ENCODE measurements around the gene STAC3. TPM values are rescaled to one million over a fixed set of nuclear protein-coding genes. Genes with fewer than 3 reads are reported as not detected.

Gene STAC3
- total and polyA plus RNA-seq, 2 donors from 2014 or later: 1.5 to 3.1 TPM

DNA sequence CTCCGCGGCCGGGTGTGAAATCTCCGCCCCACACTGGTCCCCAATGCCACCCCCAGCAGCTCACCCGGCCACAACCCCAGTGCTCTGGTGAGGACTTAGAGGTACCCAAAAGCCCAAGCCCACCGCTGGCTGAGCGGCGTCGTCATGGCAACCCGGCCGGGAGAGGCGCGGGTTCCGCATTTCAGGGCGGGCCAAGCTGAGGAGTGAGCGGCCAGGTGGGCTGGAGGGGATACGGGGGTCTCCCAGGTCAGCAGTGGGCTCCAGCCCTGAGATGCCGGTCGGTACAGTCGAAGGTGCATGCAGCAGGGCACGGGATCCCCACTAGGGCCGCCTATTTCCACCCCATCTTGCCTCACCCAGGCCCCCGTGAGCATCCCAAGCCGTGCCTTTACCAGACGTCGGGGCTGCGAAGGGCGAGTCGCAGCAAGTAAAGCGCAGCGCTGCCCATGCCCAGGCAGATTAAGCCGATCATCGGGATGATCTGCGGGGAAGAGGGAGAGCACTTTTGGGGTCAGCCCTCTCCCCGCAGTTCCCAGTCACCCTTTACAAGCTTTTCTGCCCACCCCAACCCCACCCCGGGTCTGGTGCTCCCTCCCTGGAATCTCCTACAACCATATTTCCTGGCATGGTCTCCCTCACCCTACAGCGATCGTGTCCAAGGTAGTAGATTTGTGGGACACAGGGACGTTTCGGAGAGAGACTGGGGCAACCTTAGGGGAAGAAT lies 14.6 kb downstream of the STAC3 start:
- no peak overlapping the region for H3K4me3 ChIP-seq (ENCODE audit: low read length in 3 of 3)

GRCh38 chr12:57235728-57236131 lies 15.3 kb downstream of the STAC3 start:
- Histone ChIP-seq H3K4me1 (ENCODE audit: control insufficient read depth in 2 of 3, insufficient read depth in 2 of 3, low read depth in 1 of 3, low read length in 3 of 3) (peaks cover 3 to 22% (median 4%) of the 10 kb centered on the region in 3 donors), H3K27me3 (ENCODE audit: control insufficient read depth, insufficient read depth, low read length) (peaks cover 25% of the 10 kb centered on the region), H3K9me3 (ENCODE audit: control insufficient read depth in 2 of 3, insufficient read depth in 1 of 3, low read length in 3 of 3) (no peaks in the 10 kb centered on the region), H3K36me3 (ENCODE audit: control insufficient read depth in 2 of 3, insufficient read depth in 3 of 3, low read length in 3 of 3) (peaks cover 3 to 26% (median 11%) of the 10 kb centered on the region in 3 donors), H3K27ac (ENCODE audit: low read depth in 2 of 2, low read length in 2 of 2) (peak overlapping the region; percentile 4 to 5), H3K9ac (ENCODE audit: low read length in 3 of 3) (no peak overlapping the region), H3K4me3 (ENCODE audit: low read length in 3 of 3) (no peak overlapping the region)
- intact Hi-C loops (cut with DNase I): no loop called here
- TF ChIP-seq, protein P1, sequence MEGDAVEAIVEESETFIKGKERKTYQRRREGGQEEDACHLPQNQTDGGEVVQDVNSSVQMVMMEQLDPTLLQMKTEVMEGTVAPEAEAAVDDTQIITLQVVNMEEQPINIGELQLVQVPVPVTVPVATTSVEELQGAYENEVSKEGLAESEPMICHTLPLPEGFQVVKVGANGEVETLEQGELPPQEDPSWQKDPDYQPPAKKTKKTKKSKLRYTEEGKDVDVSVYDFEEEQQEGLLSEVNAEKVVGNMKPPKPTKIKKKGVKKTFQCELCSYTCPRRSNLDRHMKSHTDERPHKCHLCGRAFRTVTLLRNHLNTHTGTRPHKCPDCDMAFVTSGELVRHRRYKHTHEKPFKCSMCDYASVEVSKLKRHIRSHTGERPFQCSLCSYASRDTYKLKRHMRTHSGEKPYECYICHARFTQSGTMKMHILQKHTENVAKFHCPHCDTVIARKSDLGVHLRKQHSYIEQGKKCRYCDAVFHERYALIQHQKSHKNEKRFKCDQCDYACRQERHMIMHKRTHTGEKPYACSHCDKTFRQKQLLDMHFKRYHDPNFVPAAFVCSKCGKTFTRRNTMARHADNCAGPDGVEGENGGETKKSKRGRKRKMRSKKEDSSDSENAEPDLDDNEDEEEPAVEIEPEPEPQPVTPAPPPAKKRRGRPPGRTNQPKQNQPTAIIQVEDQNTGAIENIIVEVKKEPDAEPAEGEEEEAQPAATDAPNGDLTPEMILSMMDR (IDR thresholded peaks at IDR 0.05; ENCODE audit: borderline replicate concordance, extremely low read depth, insufficient read depth): no peak
- DNase-seq: peak in 1 of 5 donors; percentile 47
- no peak for FAIRE-seq

More for the DNA sequence above, 14.6 kb downstream of the STAC3 start:
- H3K27ac ChIP-seq (ENCODE audit: low read depth in 2 of 2, low read length in 2 of 2): no peak overlapping the region
- H3K4me1 ChIP-seq (ENCODE audit: control insufficient read depth in 2 of 3, insufficient read depth in 2 of 3, low read depth in 1 of 3, low read length in 3 of 3): peaks cover 3 to 23% (median 4%) of the 10 kb centered on the region in 3 donors
- H3K36me3 ChIP-seq (ENCODE audit: control insufficient read depth in 2 of 3, insufficient read depth in 3 of 3, low read length in 3 of 3): peaks cover 3 to 26% (median 11%) of the 10 kb centered on the region in 3 donors
- no peak overlapping the region for H3K9ac ChIP-seq (ENCODE audit: low read length in 3 of 3)
- no peaks in the 10 kb centered on the region for H3K9me3 ChIP-seq (ENCODE audit: control insufficient read depth in 2 of 3, insufficient read depth in 1 of 3, low read length in 3 of 3)
- peaks cover 31% of the 10 kb centered on the region for H3K27me3 ChIP-seq (ENCODE audit: control insufficient read depth, insufficient read depth, low read length)
- DNase-seq (peak in 1 of 5 donors; percentile 71), FAIRE-seq (no peak)
- TF ChIP-seq, protein P1 (IDR thresholded peaks at IDR 0.05; ENCODE audit: borderline replicate concordance, extremely low read depth, insufficient read depth): no peak
- intact Hi-C loops (cut with DNase I): no loop called here

DNA sequence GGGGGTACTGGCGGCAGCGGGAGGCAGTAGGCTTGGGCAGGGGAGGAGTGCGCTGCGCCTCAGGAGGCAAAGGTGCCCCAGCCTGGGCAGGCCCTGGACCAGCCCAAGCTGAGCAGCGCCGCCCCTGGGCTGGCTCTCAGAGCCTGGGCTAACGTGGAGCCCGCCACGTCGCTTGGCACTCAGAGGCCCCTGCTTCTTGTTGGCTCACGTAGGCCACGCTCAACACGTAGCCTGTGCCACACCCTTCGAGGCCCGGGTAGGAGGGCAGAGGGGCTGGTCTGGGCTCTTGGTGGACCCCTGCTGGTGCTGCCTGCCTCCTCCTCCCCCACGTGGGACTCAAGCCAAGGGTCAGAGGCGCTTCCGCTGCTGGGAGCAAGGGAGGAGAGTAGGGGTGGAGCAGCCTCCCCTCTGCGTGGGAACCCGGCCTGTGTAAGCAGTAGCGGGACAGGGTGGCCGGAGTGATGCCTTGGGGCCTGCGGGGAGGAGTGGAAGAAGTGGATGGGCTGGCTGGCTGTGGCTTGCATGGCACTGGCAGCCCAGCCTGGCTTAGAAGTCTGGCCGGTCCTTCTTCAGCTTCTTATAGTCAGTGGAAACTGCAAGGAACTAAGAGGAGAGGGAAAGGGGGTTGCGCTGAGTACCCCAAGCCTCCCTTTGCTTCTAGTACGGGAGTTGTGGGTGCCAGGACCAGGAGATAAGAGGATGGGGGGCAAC lies 15.8 kb downstream of the STAC3 start:
- FAIRE-seq (no peak), DNase-seq (peak; percentile 77 to 91 (median 86))
- H3K4me1 ChIP-seq (ENCODE audit: control insufficient read depth in 2 of 3, insufficient read depth in 2 of 3, low read depth in 1 of 3, low read length in 3 of 3): peaks cover 3 to 22% (median 4%) of the 10 kb centered on the region in 3 donors
- H3K9ac ChIP-seq (ENCODE audit: low read length in 3 of 3): no peak overlapping the region
- TF ChIP-seq, protein P1 (IDR thresholded peaks at IDR 0.05; ENCODE audit: borderline replicate concordance, extremely low read depth, insufficient read depth): no peak
- peaks cover 20% of the 10 kb centered on the region for H3K27me3 ChIP-seq (ENCODE audit: control insufficient read depth, insufficient read depth, low read length)
- no peaks in the 10 kb centered on the region for H3K9me3 ChIP-seq (ENCODE audit: control insufficient read depth in 2 of 3, insufficient read depth in 1 of 3, low read length in 3 of 3)
- peak overlapping the region; percentile 4 to 5 for H3K27ac ChIP-seq (ENCODE audit: low read depth in 2 of 2, low read length in 2 of 2)
- peaks cover 3 to 26% (median 11%) of the 10 kb centered on the region in 3 donors for H3K36me3 ChIP-seq (ENCODE audit: control insufficient read depth in 2 of 3, insufficient read depth in 3 of 3, low read length in 3 of 3)
- intact Hi-C loops (cut with DNase I): no loop called here
- no peak overlapping the region for H3K4me3 ChIP-seq (ENCODE audit: low read length in 3 of 3)

All from kidney (tissue), 14 donors.